ENCODE data around the gene SPP1. TPM values are rescaled to one million over a fixed set of nuclear protein-coding genes. Genes with fewer than 3 reads are reported as not detected.

Gene SPP1
- total RNA-seq, 2 experiments from 2014 or later, result not detected

DNA sequence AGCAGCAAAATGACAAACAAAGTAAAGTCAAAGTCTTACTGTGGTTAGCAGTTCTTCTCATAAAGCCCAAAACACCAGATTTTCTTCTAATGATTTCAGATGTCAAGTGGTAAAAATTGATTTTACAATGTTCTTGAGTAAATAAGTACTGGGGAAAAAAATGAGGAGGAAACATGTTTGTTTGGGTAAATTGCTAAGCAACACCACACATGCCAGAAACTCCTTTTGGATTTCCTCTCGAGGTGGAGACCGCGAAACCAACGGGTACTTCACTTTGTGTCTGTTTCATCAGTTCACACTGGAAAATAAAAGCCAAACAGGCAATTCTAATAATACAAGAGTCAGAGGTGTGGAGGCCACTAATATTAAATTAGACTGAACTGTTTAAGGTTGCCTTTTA is 27.3 kb downstream of the SPP1 start:
- intact Hi-C loops (cut with micrococcal nuclease), result no loop called here
- no peak for DNase-seq
- no peaks in the 10 kb centered on the region for H3K4me1 Mint-ChIP-seq (ENCODE audit: low read depth)
- H3K27me3 Mint-ChIP-seq (ENCODE audit: low read depth), result peaks cover 15% of the 10 kb centered on the region
- no peaks in the 10 kb centered on the region for H3K36me3 Mint-ChIP-seq (ENCODE audit: low read depth)
- no peak overlapping the region for H3K27ac Mint-ChIP-seq
- H3K4me3 Mint-ChIP-seq, result no peak overlapping the region
- H3K9me3 Mint-ChIP-seq, result no peaks in the 10 kb centered on the region
- CTCF ChIA-PET, result no interaction called here

DNA sequence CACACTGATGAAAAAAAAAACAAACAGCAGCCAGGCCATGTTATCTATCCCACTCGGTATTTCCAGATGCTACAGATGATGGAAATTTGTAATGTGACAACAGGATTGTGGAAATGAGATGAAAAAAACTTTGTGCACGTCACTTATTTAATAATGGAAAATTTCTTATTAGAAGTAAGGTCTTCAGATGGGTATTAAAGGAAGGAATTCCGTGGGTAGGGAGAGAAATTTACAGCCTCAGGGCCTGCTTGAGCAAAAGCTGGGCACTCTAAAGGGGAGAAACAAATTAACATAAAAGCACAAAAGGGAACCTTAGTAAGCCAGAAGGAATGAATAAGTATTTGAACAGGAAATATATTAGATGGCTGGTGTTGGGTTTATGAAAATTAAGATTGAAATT is 27.7 kb downstream of the SPP1 start:
- Mint-ChIP-seq H3K27ac (no peak overlapping the region), H3K36me3 (ENCODE audit: low read depth) (no peaks in the 10 kb centered on the region), H3K9me3 (no peaks in the 10 kb centered on the region), H3K27me3 (ENCODE audit: low read depth) (peaks cover 15% of the 10 kb centered on the region), H3K4me3 (no peak overlapping the region), H3K4me1 (ENCODE audit: low read depth) (no peaks in the 10 kb centered on the region)
- CTCF ChIA-PET, result no interaction called here
- DNase-seq, result no peak
- intact Hi-C loops (cut with micrococcal nuclease), result no loop called here

DNA sequence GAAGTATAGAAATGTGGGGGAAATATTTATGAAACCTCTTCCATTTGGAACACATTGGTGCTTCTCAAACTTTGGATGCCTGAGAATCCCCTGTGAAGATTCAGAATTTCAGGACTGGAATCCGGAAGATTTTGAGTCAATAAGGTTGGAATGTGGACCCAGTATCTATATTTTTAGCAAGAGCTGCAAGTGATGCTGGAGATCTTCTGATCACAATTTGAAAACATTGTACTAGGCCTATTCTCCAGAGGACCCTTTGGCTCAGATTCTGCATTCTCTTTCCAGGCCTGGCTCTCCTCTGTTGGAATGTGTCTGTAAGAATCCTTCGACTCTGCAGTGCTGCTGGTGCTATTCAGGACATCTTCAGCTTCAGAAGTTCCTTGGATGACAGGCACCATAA is 29.6 kb downstream of the SPP1 start:
- Mint-ChIP-seq H3K27ac (no peak overlapping the region), H3K36me3 (ENCODE audit: low read depth) (peaks cover 3% of the 10 kb centered on the region), H3K4me3 (no peak overlapping the region), H3K27me3 (ENCODE audit: low read depth) (peaks cover 17% of the 10 kb centered on the region), H3K4me1 (ENCODE audit: low read depth) (peaks cover 3% of the 10 kb centered on the region), H3K9me3 (no peaks in the 10 kb centered on the region)
- intact Hi-C loops (cut with micrococcal nuclease), result loop anchor here (5.0 kb wide), 1 partner anchor 152 kb away; the partner anchor contains the start of gene ABCG2
- DNase-seq, result no peak
- CTCF ChIA-PET, result interaction anchor here (1.4 kb wide), 1 partner anchor 14 kb away, joined by 4 read pairs; no protein-coding TSS in a partner anchor

DNA sequence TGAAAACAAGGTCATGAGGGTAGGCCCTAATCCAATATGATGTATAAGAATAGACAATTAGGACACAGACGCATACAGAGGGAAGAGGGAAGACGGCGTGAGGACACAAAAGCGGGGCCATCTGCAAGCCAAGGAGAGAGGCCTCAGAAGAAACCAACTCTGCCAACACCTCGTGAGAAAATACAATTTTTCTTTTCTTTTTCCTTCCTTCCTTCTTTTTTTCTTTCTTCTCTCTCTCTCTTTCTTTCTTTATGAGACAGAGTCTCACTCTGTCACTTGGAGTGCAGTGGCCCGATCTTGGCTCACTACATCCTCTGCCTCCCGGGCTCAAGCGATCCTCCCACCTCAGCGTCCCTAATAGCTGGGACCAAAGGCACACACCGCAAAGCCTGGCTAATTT is 30.4 kb downstream of the SPP1 start:
- DNase-seq, result no peak
- no peak overlapping the region for H3K27ac Mint-ChIP-seq
- H3K27me3 Mint-ChIP-seq (ENCODE audit: low read depth), result peaks cover 10% of the 10 kb centered on the region
- CTCF ChIA-PET, result interaction anchor here (1.4 kb wide), 1 partner anchor 15 kb away, joined by 4 read pairs; no protein-coding TSS in a partner anchor
- no peak overlapping the region for H3K4me3 Mint-ChIP-seq
- H3K9me3 Mint-ChIP-seq, result no peaks in the 10 kb centered on the region
- intact Hi-C loops (cut with micrococcal nuclease), result loop anchor here (2.0 to 5.0 kb wide), 2 partner anchors 151 to 279 kb away; partner anchors contain the start of genes ABCG2 and PPM1K
- H3K36me3 Mint-ChIP-seq (ENCODE audit: low read depth), result peaks cover 3% of the 10 kb centered on the region
- H3K4me1 Mint-ChIP-seq (ENCODE audit: low read depth), result peaks cover 10% of the 10 kb centered on the region

DNA sequence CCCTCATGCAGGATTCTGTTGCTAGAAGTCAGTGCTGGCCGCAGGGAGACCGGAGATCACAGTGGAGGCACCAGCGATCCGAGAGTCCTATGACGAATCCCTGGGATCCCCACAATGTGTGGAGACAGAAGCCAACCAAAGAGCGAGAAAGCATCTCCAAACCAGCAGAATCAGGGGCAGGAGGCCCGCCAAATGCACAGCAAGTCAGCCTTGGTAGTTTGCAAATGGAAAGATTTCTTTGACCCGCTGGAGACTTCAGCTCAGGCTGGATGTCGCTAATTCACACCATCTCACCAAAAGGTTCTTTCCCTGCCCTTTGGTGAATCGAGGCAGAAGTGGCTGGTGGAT is 31.4 kb downstream of the SPP1 start:
- H3K27me3 Mint-ChIP-seq (ENCODE audit: low read depth), result peaks cover 10% of the 10 kb centered on the region
- intact Hi-C loops (cut with micrococcal nuclease), result loop anchor here (2.0 to 5.0 kb wide), 2 partner anchors 150 to 278 kb away; partner anchors contain the start of genes ABCG2 and PPM1K
- CTCF ChIA-PET, result no interaction called here

DNA sequence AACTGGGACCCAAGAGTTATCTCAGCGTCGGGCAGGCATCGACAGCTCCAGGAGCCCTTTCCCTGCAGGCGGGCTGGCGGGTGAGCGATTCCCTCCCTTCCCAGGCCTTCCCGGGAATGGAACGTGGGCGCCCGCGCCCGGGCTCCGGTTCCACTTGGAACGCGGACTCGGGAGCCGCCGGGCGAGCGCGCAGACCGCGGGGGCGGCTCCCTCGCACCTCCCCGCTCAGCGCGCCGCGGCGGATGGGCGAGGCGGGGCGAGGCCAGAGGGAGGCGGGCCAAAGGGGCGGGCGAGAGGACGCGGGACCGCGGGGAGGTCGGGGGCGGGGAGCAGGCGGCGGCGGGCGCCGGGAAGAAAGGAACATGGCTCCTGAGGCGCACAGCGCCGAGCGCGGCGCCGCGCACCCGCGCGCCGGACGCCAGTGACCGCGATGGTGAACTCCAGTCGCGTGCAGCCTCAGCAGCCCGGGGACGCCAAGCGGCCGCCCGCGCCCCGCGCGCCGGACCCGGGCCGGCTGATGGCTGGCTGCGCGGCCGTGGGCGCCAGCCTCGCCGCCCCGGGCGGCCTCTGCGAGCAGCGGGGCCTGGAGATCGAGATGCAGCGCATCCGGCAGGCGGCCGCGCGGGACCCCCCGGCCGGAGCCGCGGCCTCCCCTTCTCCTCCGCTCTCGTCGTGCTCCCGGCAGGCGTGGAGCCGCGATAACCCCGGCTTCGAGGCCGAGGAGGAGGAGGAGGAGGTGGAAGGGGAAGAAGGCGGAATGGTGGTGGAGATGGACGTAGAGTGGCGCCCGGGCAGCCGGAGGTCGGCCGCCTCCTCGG is 32.0 kb downstream of the SPP1 start, which contains the start of gene PKD2:
Gene PKD2 (plus strand): TSS at position 332 of the 818 bp plus-strand sequence. CDS start 99 bp downstream, at position 431.
- CTCF ChIA-PET, result interaction anchor here (1.0 kb wide), 1 partner anchor 26 kb away, joined by 6 read pairs; no protein-coding TSS in a partner anchor
- peaks cover 14% of the 10 kb centered on the region for H3K4me1 Mint-ChIP-seq (ENCODE audit: low read depth)
- peaks cover 3% of the 10 kb centered on the region for H3K36me3 Mint-ChIP-seq (ENCODE audit: low read depth)
- no peaks in the 10 kb centered on the region for H3K9me3 Mint-ChIP-seq
- peak within 1 kb of the TSS; percentile 52 for H3K27ac Mint-ChIP-seq
- peaks cover 10% of the 10 kb centered on the region for H3K27me3 Mint-ChIP-seq (ENCODE audit: low read depth)
- peak within 1 kb of the TSS; percentile 87 for H3K4me3 Mint-ChIP-seq
- peak; percentile 81 for DNase-seq
- intact Hi-C loops (cut with micrococcal nuclease), result loop anchor here (2.0 to 5.0 kb wide), 2 partner anchors 150 to 277 kb away; partner anchors contain the start of genes ABCG2 and PPM1K

More for the DNA sequence above, 31.4 kb downstream of the SPP1 start:
- peaks cover 3% of the 10 kb centered on the region for H3K36me3 Mint-ChIP-seq (ENCODE audit: low read depth)
- no peaks in the 10 kb centered on the region for H3K9me3 Mint-ChIP-seq
- no peak overlapping the region for H3K27ac Mint-ChIP-seq
- DNase-seq, result peak; percentile 6
- H3K4me3 Mint-ChIP-seq, result peak overlapping the region; percentile 74
- H3K4me1 Mint-ChIP-seq (ENCODE audit: low read depth), result peaks cover 13% of the 10 kb centered on the region

DNA sequence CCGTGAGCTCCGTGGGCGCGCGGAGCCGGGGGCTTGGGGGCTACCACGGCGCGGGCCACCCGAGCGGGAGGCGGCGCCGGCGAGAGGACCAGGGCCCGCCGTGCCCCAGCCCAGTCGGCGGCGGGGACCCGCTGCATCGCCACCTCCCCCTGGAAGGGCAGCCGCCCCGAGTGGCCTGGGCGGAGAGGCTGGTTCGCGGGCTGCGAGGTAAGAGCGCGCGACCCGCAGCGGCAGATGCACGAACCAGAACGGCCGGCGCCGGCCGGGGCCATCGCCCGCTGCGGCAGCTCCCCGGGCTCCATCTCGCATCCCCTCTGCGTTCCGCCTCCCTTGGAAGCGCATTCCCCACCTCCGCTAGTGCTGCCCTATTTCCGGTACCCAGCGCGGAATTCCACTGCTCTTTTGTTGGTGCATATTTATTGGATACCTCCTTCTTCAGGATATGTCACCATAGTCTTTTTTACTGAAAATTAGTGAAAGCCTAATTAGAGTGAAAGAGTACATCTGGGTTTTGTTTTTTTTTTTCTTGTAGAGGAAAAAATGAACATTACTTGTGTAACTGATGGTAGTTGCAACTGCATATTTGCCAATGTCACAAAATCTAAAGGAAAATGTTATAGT is 32.7 kb downstream of the SPP1 start:
- Mint-ChIP-seq H3K27me3 (ENCODE audit: low read depth) (peaks cover 10% of the 10 kb centered on the region), H3K9me3 (no peaks in the 10 kb centered on the region), H3K4me1 (ENCODE audit: low read depth) (peaks cover 20% of the 10 kb centered on the region), H3K4me3 (peak overlapping the region; percentile 87), H3K36me3 (ENCODE audit: low read depth) (peaks cover 3% of the 10 kb centered on the region), H3K27ac (peak overlapping the region; percentile 52)
- DNase-seq, result peak; percentile 30
- CTCF ChIA-PET, result interaction anchor here (0.7 to 1.0 kb wide), 3 partner anchors 25 to 1006 kb away, joined by 3 to 6 read pairs (median 3); no protein-coding TSS in a partner anchor
- intact Hi-C loops (cut with micrococcal nuclease), result loop anchor here (5.0 kb wide), 1 partner anchor 149 kb away; the partner anchor contains the start of gene ABCG2

DNA sequence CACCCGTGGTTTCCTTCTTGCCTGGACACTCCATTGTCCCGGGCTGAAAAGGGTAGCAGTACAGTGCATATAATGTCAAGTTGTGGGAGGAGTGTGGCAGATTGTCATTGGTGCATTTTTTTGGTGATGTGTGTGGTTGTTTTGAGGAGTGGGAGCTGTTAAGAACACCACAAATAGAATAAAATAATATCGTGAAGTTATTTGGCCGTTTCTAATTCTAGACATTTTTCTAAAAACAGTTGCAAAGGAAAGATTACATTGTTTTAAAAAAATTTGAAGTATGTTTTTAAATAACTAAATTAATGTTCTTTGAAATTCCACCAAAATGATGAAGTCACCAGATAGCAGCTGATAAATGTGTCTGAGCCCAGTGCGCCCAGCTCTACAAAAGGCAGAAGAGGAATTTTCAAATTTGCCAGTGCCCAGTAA is 33.2 kb downstream of the SPP1 start:
- no peak for DNase-seq
- H3K4me3 Mint-ChIP-seq, result peak overlapping the region; percentile 87
- peaks cover 10% of the 10 kb centered on the region for H3K27me3 Mint-ChIP-seq (ENCODE audit: low read depth)
- no peaks in the 10 kb centered on the region for H3K9me3 Mint-ChIP-seq
- intact Hi-C loops (cut with micrococcal nuclease), result loop anchor here (5.0 kb wide), 1 partner anchor 149 kb away; the partner anchor contains the start of gene ABCG2
- CTCF ChIA-PET, result interaction anchor here (0.7 kb wide), 2 partner anchors 24 to 1007 kb away, joined by 3 read pairs; no protein-coding TSS in a partner anchor
- H3K4me1 Mint-ChIP-seq (ENCODE audit: low read depth), result peaks cover 21% of the 10 kb centered on the region
- no peak overlapping the region for H3K27ac Mint-ChIP-seq
- peaks cover 3% of the 10 kb centered on the region for H3K36me3 Mint-ChIP-seq (ENCODE audit: low read depth)

DNA sequence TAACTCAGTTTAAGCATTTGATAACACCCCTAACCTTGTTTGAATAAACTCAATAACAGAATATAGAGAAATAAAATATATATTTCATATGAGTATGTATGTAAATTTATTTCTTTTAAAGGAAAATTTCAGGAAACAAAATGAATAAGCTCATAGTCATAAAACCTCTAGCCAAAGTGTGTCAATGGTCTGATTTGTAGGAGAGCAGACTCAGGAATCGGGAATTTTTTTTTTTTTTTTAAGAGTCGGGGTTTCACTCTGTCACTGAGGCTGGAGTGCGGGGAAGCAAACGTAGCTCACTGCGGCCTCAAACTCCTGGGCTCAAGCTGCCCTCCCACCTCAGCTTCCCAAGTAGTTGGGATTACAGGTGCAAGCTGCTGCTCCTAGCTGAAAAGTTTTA is 34.4 kb downstream of the SPP1 start:
- intact Hi-C loops (cut with micrococcal nuclease), result loop anchor here (5.0 kb wide), 1 partner anchor 147 kb away; the partner anchor contains the start of gene ABCG2
- CTCF ChIA-PET, result interaction anchor here (0.9 to 1.6 kb wide), 2 partner anchors 10 to 23 kb away, joined by 5 read pairs; no protein-coding TSS in a partner anchor
- Mint-ChIP-seq H3K9me3 (no peaks in the 10 kb centered on the region), H3K27me3 (ENCODE audit: low read depth) (peaks cover 13% of the 10 kb centered on the region), H3K27ac (no peak overlapping the region), H3K4me3 (no peak overlapping the region), H3K36me3 (ENCODE audit: low read depth) (peaks cover 5% of the 10 kb centered on the region), H3K4me1 (ENCODE audit: low read depth) (peaks cover 24% of the 10 kb centered on the region)
- no peak for DNase-seq

DNA sequence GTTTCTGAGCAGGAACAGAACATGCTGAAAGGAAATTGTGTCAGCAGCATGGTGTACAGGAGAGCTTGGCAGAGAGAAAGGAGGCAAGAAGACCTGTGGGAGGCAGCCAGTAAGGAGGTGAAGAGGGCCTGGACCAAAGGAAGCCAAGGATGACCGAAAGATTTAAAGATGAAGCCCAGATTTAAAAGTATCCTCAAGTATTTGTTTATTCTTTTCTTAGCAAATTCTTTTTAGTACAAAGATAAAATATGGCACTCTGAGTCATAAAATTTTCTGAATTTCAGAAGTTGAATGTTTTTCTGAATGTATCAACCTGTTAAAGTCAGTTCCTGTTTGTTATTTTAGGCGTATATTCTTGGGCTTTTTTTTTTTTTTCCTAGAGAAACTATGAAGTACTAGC is 35.5 kb downstream of the SPP1 start:
- H3K27ac Mint-ChIP-seq, result no peak overlapping the region

DNA sequence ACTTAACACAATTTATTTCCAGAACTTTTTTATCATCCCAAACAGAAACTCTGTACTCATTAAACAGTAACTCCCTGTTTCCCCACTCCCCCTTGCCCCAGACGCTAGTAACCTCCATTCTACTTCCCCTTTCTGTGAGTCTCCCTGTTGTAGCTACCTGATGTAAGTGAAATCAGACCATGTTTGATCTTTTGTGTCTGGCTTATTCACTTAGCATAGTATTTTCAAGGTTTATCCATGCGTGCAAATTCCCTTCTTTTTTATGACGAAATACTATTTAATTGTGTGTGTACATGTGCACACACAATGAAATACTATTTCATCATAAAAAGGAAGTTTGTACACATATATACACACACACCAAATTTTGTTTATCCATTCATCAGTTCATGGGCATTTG is 37.1 kb downstream of the SPP1 start:
- H3K27me3 Mint-ChIP-seq (ENCODE audit: low read depth), result peaks cover 6% of the 10 kb centered on the region
- peaks cover 24% of the 10 kb centered on the region for H3K4me1 Mint-ChIP-seq (ENCODE audit: low read depth)
- intact Hi-C loops (cut with micrococcal nuclease), result no loop called here
- CTCF ChIA-PET, result no interaction called here
- no peaks in the 10 kb centered on the region for H3K9me3 Mint-ChIP-seq
- H3K4me3 Mint-ChIP-seq, result no peak overlapping the region
- H3K27ac Mint-ChIP-seq, result no peak overlapping the region
- DNase-seq, result no peak
- H3K36me3 Mint-ChIP-seq (ENCODE audit: low read depth), result peaks cover 5% of the 10 kb centered on the region

More for the DNA sequence above, 35.5 kb downstream of the SPP1 start:
- no peak for DNase-seq
- peaks cover 5% of the 10 kb centered on the region for H3K36me3 Mint-ChIP-seq (ENCODE audit: low read depth)
- H3K9me3 Mint-ChIP-seq, result no peaks in the 10 kb centered on the region
- intact Hi-C loops (cut with micrococcal nuclease), result no loop called here
- H3K27me3 Mint-ChIP-seq (ENCODE audit: low read depth), result peaks cover 13% of the 10 kb centered on the region
- H3K4me1 Mint-ChIP-seq (ENCODE audit: low read depth), result peaks cover 24% of the 10 kb centered on the region
- CTCF ChIA-PET, result interaction anchor here (0.9 to 1.6 kb wide), 2 partner anchors 9 to 22 kb away, joined by 5 read pairs; no protein-coding TSS in a partner anchor
- H3K4me3 Mint-ChIP-seq, result no peak overlapping the region

DNA sequence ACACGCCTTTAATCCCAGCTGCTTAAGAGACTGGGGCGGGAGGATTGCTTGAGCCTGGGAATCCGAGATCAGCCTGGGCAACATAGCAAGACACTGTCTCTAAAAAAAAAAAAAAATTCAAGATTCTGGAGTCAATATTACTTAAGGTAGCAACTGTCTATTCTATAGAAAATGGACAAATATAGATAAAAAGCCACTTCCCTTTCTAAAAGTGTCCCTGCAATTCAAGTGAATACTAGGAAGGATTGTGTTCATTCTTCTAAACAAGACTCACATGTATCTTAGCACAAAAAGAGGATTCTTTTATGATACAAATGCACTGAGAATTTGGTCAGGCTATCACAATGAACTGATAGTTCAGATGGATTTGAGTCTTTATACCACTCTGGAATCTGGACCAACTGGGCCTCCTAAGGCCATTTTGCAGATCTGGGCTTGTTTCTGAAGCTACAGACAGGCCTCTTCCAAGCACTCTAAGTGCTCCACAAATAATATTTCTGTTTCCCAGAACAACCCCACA is 38.9 kb downstream of the SPP1 start:
- no peak overlapping the region for H3K4me3 Mint-ChIP-seq
- peaks cover 3% of the 10 kb centered on the region for H3K27me3 Mint-ChIP-seq (ENCODE audit: low read depth)
- peaks cover 21% of the 10 kb centered on the region for H3K4me1 Mint-ChIP-seq (ENCODE audit: low read depth)
- no peak for DNase-seq
- intact Hi-C loops (cut with micrococcal nuclease), result no loop called here
- H3K36me3 Mint-ChIP-seq (ENCODE audit: low read depth), result peaks cover 2% of the 10 kb centered on the region
- no peak overlapping the region for H3K27ac Mint-ChIP-seq
- no peaks in the 10 kb centered on the region for H3K9me3 Mint-ChIP-seq
- CTCF ChIA-PET, result no interaction called here
